SW 1271 (cell line): ENCODE results near the gene FN1.

Source experiments
- DNase-seq, 2 experiments: peaks; one replicate each; lab custom pipeline; 2025; lab: John Stamatoyannopoulos, UW

The FN1 gene

GRCh38 chr2:215435870-215436704, at the start of gene FN1:
Gene FN1 (minus strand): TSS chr2:215436068. CDS start chr2:215435802, 266 bp downstream.
- DNase-seq, result peak in 1 of 2 experiments; percentile 38

GRCh38 chr2:215485032-215485431, 49.2 kb upstream of the FN1 start:
- no peak for DNase-seq

GRCh38 chr2:215484570-215484969, 48.7 kb upstream of the FN1 start:
- DNase-seq, result no peak

- no peak for DNase-seq
Observed at GRCh38 chr2:215483431-215483830, 47.6 kb upstream of the FN1 start.

GRCh38 chr2:215479536-215480240, 43.8 kb upstream of the FN1 start:
- DNase-seq, result no peak

- no peak for DNase-seq
Observed at GRCh38 chr2:215479121-215479520, 43.3 kb upstream of the FN1 start.

- no peak for DNase-seq
Observed at GRCh38 chr2:215476424-215476823, 40.6 kb upstream of the FN1 start.

GRCh38 chr2:215466097-215466909, 30.4 kb upstream of the FN1 start:
- DNase-seq, result no peak

GRCh38 chr2:215465256-215465655, 29.4 kb upstream of the FN1 start:
- no peak for DNase-seq

GRCh38 chr2:215461836-215462532, 26.1 kb upstream of the FN1 start:
- DNase-seq, result no peak

- DNase-seq, result no peak
Observed at GRCh38 chr2:215460682-215461382, 25.0 kb upstream of the FN1 start.

- no peak for DNase-seq
Observed at GRCh38 chr2:215455958-215456357, 20.1 kb upstream of the FN1 start.

- DNase-seq, result peak in 1 of 2 experiments; percentile 10
Observed at GRCh38 chr2:215454519-215455246, 18.8 kb upstream of the FN1 start.

GRCh38 chr2:215452725-215453124, 16.9 kb upstream of the FN1 start:
- DNase-seq, result no peak

GRCh38 chr2:215451012-215451756, 15.3 kb upstream of the FN1 start:
- DNase-seq, result no peak

- DNase-seq, result no peak
Observed at GRCh38 chr2:215450188-215451011, 14.5 kb upstream of the FN1 start.

GRCh38 chr2:215447673-215448081, 11.8 kb upstream of the FN1 start:
- DNase-seq, result no peak

- DNase-seq, result no peak
Observed at GRCh38 chr2:215447056-215447455, 11.2 kb upstream of the FN1 start.

GRCh38 chr2:215442401-215442787, 6.5 kb upstream of the FN1 start:
- DNase-seq, result no peak
